ENCODE measurements around the gene SNAPIN.

The SNAPIN gene

GRCh38 chr1:153642161-153642560 lies 16.3 kb upstream of the SNAPIN start:
- no peak overlapping the region for H3K27ac ChIP-seq
- no peak overlapping the region for H3K4me2 ChIP-seq (ENCODE audit: low read length)
- H3K79me2 ChIP-seq: no peaks in the 10 kb centered on the region
- H2AFZ ChIP-seq: no peak overlapping the region
- no peaks in the 10 kb centered on the region for H3K27me3 ChIP-seq (ENCODE audit: control insufficient read depth, insufficient read depth, low read length)
- TF ChIP-seq CTCF (IDR thresholded peaks at IDR 0.05): no peak
- no peaks in the 10 kb centered on the region for H3K9me3 ChIP-seq (ENCODE audit: control insufficient read depth, low read length)
- H3K4me1 ChIP-seq: no peaks in the 10 kb centered on the region
- H3K36me3 ChIP-seq (ENCODE audit: control insufficient read depth, insufficient read depth, low read length): no peaks in the 10 kb centered on the region
- H3K4me3 ChIP-seq (ENCODE audit: low read depth, low read length): no peak overlapping the region
- no peak overlapping the region for H3K9ac ChIP-seq

GRCh38 chr1:153643100-153643499 lies 15.4 kb upstream of the SNAPIN start:
- H3K9me3 ChIP-seq (ENCODE audit: control insufficient read depth, low read length): no peaks in the 10 kb centered on the region
- no peak overlapping the region for H3K9ac ChIP-seq
- H3K36me3 ChIP-seq (ENCODE audit: control insufficient read depth, insufficient read depth, low read length): no peaks in the 10 kb centered on the region
- no peak overlapping the region for H3K4me2 ChIP-seq (ENCODE audit: low read length)
- H3K4me3 ChIP-seq (ENCODE audit: low read depth, low read length): no peak overlapping the region
- no peaks in the 10 kb centered on the region for H3K27me3 ChIP-seq (ENCODE audit: control insufficient read depth, insufficient read depth, low read length)
- H3K79me2 ChIP-seq: no peaks in the 10 kb centered on the region
- H3K4me1 ChIP-seq: no peaks in the 10 kb centered on the region
- no peak overlapping the region for H3K27ac ChIP-seq
- no peak for TF ChIP-seq CTCF (IDR thresholded peaks at IDR 0.05)
- no peak overlapping the region for H2AFZ ChIP-seq

GRCh38 chr1:153643816-153644215 lies 14.7 kb upstream of the SNAPIN start:
- H3K27me3 ChIP-seq (ENCODE audit: control insufficient read depth, insufficient read depth, low read length): no peaks in the 10 kb centered on the region
- no peaks in the 10 kb centered on the region for H3K9me3 ChIP-seq (ENCODE audit: control insufficient read depth, low read length)
- TF ChIP-seq CTCF (IDR thresholded peaks at IDR 0.05): no peak
- H3K4me1 ChIP-seq: peaks cover 3% of the 10 kb centered on the region
- no peak overlapping the region for H3K9ac ChIP-seq
- H3K36me3 ChIP-seq (ENCODE audit: control insufficient read depth, insufficient read depth, low read length): no peaks in the 10 kb centered on the region
- no peaks in the 10 kb centered on the region for H3K79me2 ChIP-seq
- H3K4me2 ChIP-seq (ENCODE audit: low read length): peak overlapping the region; percentile 44
- H3K27ac ChIP-seq: no peak overlapping the region
- peak overlapping the region; percentile 14 for H3K4me3 ChIP-seq (ENCODE audit: low read depth, low read length)
- no peak overlapping the region for H2AFZ ChIP-seq

GRCh38 chr1:153646672-153647345 lies 11.7 kb upstream of the SNAPIN start:
- Histone ChIP-seq H3K27ac (peak overlapping the region; percentile 56), H3K4me3 (ENCODE audit: low read depth, low read length) (no peak overlapping the region), H3K9ac (no peak overlapping the region), H3K79me2 (no peaks in the 10 kb centered on the region), H3K4me2 (ENCODE audit: low read length) (no peak overlapping the region), H3K36me3 (ENCODE audit: control insufficient read depth, insufficient read depth, low read length) (no peaks in the 10 kb centered on the region), H3K4me1 (peaks cover 5% of the 10 kb centered on the region), H2AFZ (no peak overlapping the region), H3K27me3 (ENCODE audit: control insufficient read depth, insufficient read depth, low read length) (no peaks in the 10 kb centered on the region), H3K9me3 (ENCODE audit: control insufficient read depth, low read length) (no peaks in the 10 kb centered on the region)
- TF ChIP-seq CTCF (IDR thresholded peaks at IDR 0.05): no peak

GRCh38 chr1:153647346-153647714 lies 11.2 kb upstream of the SNAPIN start:
- H3K36me3 ChIP-seq (ENCODE audit: control insufficient read depth, insufficient read depth, low read length): no peaks in the 10 kb centered on the region
- no peak overlapping the region for H3K4me3 ChIP-seq (ENCODE audit: low read depth, low read length)
- H3K27me3 ChIP-seq (ENCODE audit: control insufficient read depth, insufficient read depth, low read length): no peaks in the 10 kb centered on the region
- no peak for TF ChIP-seq CTCF (IDR thresholded peaks at IDR 0.05)
- no peaks in the 10 kb centered on the region for H3K79me2 ChIP-seq
- H3K4me2 ChIP-seq (ENCODE audit: low read length): no peak overlapping the region
- no peak overlapping the region for H3K9ac ChIP-seq
- H2AFZ ChIP-seq: no peak overlapping the region
- no peaks in the 10 kb centered on the region for H3K9me3 ChIP-seq (ENCODE audit: control insufficient read depth, low read length)
- peak overlapping the region; percentile 56 for H3K27ac ChIP-seq
- H3K4me1 ChIP-seq: peaks cover 5% of the 10 kb centered on the region
